ENCODE results near the gene EEF1AKMT3. TPM values are rescaled to one million over a fixed set of nuclear protein-coding genes. Genes with fewer than 3 reads are reported as not detected.

The EEF1AKMT3 gene
- total and polyA plus RNA-seq, 3 donors from 2014 or later: 5.5 to 8.7 (median 8.4) TPM

DNA sequence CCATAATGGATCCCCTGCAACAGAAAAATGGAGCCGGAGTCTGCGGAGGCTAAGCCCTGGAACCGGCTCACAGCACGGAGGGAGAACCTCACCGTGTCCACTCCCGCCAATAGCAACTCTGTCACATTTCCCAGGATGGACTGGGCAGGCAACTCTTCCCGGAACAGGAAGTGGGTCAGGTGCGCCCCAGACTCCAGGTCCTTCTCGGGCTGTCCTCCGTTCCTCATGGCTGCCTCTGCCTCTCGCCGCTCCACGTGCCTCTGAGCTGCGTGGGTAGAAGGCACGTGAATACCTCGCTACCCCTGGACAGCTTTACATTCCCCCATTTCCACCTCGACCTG lies 7.8 kb upstream of the EEF1AKMT3 start:
- H3K9me3 ChIP-seq: no peaks in the 10 kb centered on the region
- no peaks in the 10 kb centered on the region for H3K27me3 ChIP-seq
- H3K27ac ChIP-seq: no peak overlapping the region
- peak overlapping the region; percentile 24 to 26 for H3K4me3 ChIP-seq
- 29 to 37% methylated on average over 15 to 17 of the region's 17 CpGs for WGBS, 2 donors
- H3K4me1 ChIP-seq: peaks cover 22% of the 10 kb centered on the region
- no peak for TF ChIP-seq POLR2A (IDR thresholded peaks at IDR 0.05)
- TF ChIP-seq, protein P1, sequence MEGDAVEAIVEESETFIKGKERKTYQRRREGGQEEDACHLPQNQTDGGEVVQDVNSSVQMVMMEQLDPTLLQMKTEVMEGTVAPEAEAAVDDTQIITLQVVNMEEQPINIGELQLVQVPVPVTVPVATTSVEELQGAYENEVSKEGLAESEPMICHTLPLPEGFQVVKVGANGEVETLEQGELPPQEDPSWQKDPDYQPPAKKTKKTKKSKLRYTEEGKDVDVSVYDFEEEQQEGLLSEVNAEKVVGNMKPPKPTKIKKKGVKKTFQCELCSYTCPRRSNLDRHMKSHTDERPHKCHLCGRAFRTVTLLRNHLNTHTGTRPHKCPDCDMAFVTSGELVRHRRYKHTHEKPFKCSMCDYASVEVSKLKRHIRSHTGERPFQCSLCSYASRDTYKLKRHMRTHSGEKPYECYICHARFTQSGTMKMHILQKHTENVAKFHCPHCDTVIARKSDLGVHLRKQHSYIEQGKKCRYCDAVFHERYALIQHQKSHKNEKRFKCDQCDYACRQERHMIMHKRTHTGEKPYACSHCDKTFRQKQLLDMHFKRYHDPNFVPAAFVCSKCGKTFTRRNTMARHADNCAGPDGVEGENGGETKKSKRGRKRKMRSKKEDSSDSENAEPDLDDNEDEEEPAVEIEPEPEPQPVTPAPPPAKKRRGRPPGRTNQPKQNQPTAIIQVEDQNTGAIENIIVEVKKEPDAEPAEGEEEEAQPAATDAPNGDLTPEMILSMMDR (IDR thresholded peaks at IDR 0.05): no peak
- no peaks in the 10 kb centered on the region for H3K36me3 ChIP-seq (ENCODE audit: low read depth, missing control alignments)
- intact Hi-C loops (cut with DNase I; ENCODE audit: low total_unique reads): no loop called here
- no peak for DNase-seq

DNA sequence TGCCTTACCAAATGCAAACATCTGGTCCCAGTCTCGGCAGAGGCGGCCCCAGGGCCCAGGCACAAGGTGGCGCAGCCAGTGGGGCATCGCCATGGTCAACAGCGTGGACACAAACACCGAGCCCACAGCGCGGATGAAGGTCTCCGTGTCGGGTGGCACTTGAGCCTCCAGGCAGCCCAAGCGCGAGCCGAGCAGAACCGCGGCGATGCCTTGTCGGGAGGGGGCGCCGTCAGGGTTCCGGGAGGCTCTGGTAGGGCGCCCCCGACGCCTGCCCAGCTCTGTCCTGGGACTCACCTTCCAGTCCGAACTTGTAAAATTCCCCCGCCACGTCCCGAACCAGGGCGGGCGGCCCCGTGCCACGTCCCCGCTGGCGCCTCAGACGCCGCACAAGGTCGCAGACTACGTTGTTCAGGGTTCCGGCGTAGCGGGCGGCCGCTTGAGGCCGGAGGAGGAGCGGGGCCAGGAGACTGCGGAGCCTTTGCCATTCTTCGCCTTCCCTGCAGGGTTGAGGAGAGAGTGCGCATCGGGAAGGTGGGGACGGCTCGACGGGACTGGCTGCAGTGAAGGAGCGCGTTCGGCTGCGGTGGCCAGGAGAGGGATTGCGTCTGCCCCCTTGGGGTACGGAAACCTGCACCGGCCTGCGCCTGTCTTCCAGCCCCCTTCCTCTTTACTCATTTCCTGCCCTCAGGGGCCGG lies 7.3 kb upstream of the EEF1AKMT3 start:
- WGBS, 2 donors: 8 to 9% methylated on average over 7 to 45 of the region's 60 CpGs
- intact Hi-C loops (cut with DNase I; ENCODE audit: low total_unique reads): no loop called here
- Histone ChIP-seq H3K4me1 (peaks cover 22% of the 10 kb centered on the region), H3K27me3 (no peaks in the 10 kb centered on the region), H3K4me3 (peak overlapping the region; percentile 24 to 26), H3K36me3 (ENCODE audit: low read depth, missing control alignments) (no peaks in the 10 kb centered on the region), H3K9me3 (no peaks in the 10 kb centered on the region), H3K27ac (no peak overlapping the region)
- peak; percentile 28 for DNase-seq
- TF ChIP-seq, protein P1 (IDR thresholded peaks at IDR 0.05): no peak
- no peak for TF ChIP-seq POLR2A (IDR thresholded peaks at IDR 0.05)

DNA sequence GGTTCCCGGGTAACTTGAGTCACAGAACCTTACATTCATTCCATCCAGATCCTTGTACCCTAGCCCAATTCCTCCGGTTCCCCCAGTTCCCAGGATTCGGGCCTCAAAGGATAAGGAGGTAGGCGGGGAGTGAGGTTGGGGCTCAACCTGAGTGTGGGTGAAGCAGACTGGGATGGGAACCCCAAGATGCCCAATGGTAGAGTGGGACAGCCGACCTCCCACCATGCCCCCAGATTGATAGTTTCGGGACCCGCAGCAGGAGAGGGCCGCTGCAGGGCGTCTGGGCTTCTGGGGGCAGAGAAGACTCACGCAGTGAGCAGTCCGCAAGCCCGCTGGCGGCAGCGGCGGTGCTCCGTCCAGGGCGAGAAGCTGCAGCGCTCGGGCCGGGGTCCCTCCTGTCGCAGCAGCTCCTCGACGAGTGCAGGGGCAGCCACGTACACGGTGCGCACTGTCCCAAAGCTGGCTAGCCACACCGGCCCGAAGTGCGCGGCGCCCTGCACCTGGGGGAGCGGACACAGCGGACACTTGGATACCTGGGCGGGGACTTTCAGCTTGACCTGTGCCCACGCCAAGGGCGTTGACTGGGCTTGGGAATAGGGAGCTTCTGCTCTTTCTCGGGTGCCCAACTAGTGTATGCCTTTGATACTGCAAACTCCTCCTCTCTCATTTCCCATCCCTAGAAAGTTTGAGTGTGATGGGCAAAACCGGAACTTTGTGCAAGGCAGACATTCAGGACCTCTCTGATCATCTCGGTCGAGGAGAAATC lies 6.5 kb upstream of the EEF1AKMT3 start:
- Histone ChIP-seq H3K27me3 (no peaks in the 10 kb centered on the region), H3K4me3 (peak overlapping the region in 1 of 2 donors; percentile 24), H3K4me1 (peaks cover 22% of the 10 kb centered on the region), H3K36me3 (ENCODE audit: low read depth, missing control alignments) (no peaks in the 10 kb centered on the region), H3K27ac (no peak overlapping the region), H3K9me3 (no peaks in the 10 kb centered on the region)
- intact Hi-C loops (cut with DNase I; ENCODE audit: low total_unique reads): no loop called here
- TF ChIP-seq, protein P1 (IDR thresholded peaks at IDR 0.05): no peak
- TF ChIP-seq POLR2A (IDR thresholded peaks at IDR 0.05): no peak
- no peak for DNase-seq
- WGBS, 2 donors: 0 to 3% methylated on average over 4 to 40 of the region's 40 CpGs

DNA sequence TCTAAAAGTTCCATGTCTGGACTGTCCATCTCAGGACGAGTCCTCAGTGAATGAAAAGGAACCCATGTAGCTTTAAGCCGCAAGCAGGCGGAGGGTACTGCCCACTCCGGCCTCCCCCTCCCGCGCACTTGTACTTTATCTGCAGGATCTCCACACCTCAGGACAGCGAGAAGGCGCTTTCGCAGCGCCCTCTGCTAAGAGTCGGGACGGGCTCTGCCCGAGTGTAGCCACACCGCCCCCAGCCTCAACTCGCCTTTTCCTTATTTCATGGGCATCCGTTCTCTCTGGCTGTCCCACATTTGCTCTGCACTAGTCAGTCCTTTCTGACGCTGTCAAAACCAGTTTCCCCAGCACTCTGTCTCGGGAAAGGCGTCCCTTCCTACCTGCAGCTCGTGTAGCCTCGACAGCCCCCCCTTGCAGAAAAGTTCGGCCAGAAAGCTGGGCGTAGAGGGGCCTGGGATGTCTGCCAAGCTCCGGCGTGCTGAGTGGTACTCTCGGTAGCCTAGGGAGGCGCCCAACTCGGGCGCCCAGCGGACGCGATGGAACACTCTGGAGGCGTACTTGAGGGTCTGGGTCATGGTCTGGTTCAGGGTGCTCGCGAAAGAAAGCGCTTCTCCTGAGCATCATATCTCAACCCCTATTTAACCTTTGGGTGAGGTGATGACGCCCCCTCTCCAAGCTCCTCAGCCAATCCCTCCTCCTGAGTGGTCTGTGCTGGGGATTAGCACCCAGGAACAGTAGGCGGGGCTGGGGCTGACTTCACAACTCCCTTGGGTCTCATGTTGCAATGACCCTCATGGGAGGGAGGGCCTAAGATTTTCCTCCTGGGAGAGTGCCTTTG lies 5.7 kb upstream of the EEF1AKMT3 start, which contains the start of gene CYP27B1:
TSS of gene CYP27B1 (minus strand) at position 615 of the 841 bp plus-strand sequence. CDS start at position 578, 37 bp downstream.
- H3K4me3 ChIP-seq: peak within 1 kb of the TSS in 1 of 2 donors; percentile 4
- no peaks in the 10 kb centered on the region for H3K9me3 ChIP-seq
- TF ChIP-seq POLR2A (IDR thresholded peaks at IDR 0.05): no peak
- TF ChIP-seq, protein P1 (IDR thresholded peaks at IDR 0.05): no peak
- H3K4me1 ChIP-seq: peaks cover 27% of the 10 kb centered on the region
- H3K27ac ChIP-seq: no peak within 1 kb of the TSS
- H3K36me3 ChIP-seq (ENCODE audit: low read depth, missing control alignments): no peaks in the 10 kb centered on the region
- no peaks in the 10 kb centered on the region for H3K27me3 ChIP-seq
- peak; percentile 20 for DNase-seq
- 5 to 7% methylated on average over 30 to 38 of the region's 38 CpGs for WGBS, 2 donors
- intact Hi-C loops (cut with DNase I; ENCODE audit: low total_unique reads): no loop called here

Data from testis (tissue), 3 donors.